ENCODE data around the gene NOTCH2NLA.
"Not testable (repeated sequence)": the region's sequence is repeated elsewhere in the genome, so short reads cannot be mapped to it uniquely, and the experiment has no call there.

NOTCH2NLA gene

GRCh38 chr1:146251523-146251922, 22.7 kb upstream of the NOTCH2NLA start:
- not testable (repeated sequence) for DNase-seq (ENCODE audit: low spot score in 2 of 2); H3K4me3 Mint-ChIP-seq; H3K27ac Mint-ChIP-seq; H3K9me3 Mint-ChIP-seq; H3K27me3 Mint-ChIP-seq; ATAC-seq (ENCODE audit: low read depth); H3K4me1 Mint-ChIP-seq; H3K36me3 Mint-ChIP-seq

- not testable (repeated sequence) for H3K9me3 Mint-ChIP-seq; H3K36me3 Mint-ChIP-seq; DNase-seq (ENCODE audit: low spot score in 2 of 2); H3K27ac Mint-ChIP-seq; H3K4me3 Mint-ChIP-seq; H3K4me1 Mint-ChIP-seq; H3K27me3 Mint-ChIP-seq
- ATAC-seq (ENCODE audit: low read depth): peak; percentile 44
These were observed 19.8 kb upstream of the NOTCH2NLA start for GRCh38 chr1:146248643-146249042.

- DNase-seq (ENCODE audit: low spot score in 2 of 2); ATAC-seq (ENCODE audit: low read depth); H3K36me3 Mint-ChIP-seq: not testable (repeated sequence)
These were observed 7.8 kb upstream of the NOTCH2NLA start for GRCh38 chr1:146236626-146237025.

GRCh38 chr1:146236026-146236601, 7.3 kb upstream of the NOTCH2NLA start:
- DNase-seq (ENCODE audit: low spot score in 2 of 2); H3K4me3 Mint-ChIP-seq; H3K27ac Mint-ChIP-seq; ATAC-seq (ENCODE audit: low read depth); H3K4me1 Mint-ChIP-seq; H3K27me3 Mint-ChIP-seq; H3K36me3 Mint-ChIP-seq; H3K9me3 Mint-ChIP-seq: not testable (repeated sequence)

More at GRCh38 chr1:146236626-146237025, 7.8 kb upstream of the NOTCH2NLA start:
- H3K9me3 Mint-ChIP-seq, H3K27ac Mint-ChIP-seq, H3K27me3 Mint-ChIP-seq, H3K4me3 Mint-ChIP-seq, H3K4me1 Mint-ChIP-seq: not testable (repeated sequence)

- peak; percentile 76 for ATAC-seq (ENCODE audit: low read depth)
- not testable (repeated sequence) for H3K4me1 Mint-ChIP-seq, H3K27ac Mint-ChIP-seq, H3K36me3 Mint-ChIP-seq, H3K27me3 Mint-ChIP-seq, H3K9me3 Mint-ChIP-seq
- DNase-seq (ENCODE audit: low spot score in 2 of 2): peak in 1 of 2 donors; percentile 37
- peak overlapping the region; percentile 76 for H3K4me3 Mint-ChIP-seq
These were observed 608 bp downstream of the NOTCH2NLA start for GRCh38 chr1:146228144-146228682.

- not testable (repeated sequence) for H3K27ac Mint-ChIP-seq; ATAC-seq (ENCODE audit: low read depth); H3K36me3 Mint-ChIP-seq; DNase-seq (ENCODE audit: low spot score in 2 of 2); H3K4me1 Mint-ChIP-seq; H3K9me3 Mint-ChIP-seq; H3K27me3 Mint-ChIP-seq; H3K4me3 Mint-ChIP-seq
These were observed 54.3 kb downstream of the NOTCH2NLA start for GRCh38 chr1:146174531-146174930.

GRCh38 chr1:146167740-146168139, 61.1 kb downstream of the NOTCH2NLA start:
- H3K9me3 Mint-ChIP-seq; H3K4me1 Mint-ChIP-seq; DNase-seq (ENCODE audit: low spot score in 2 of 2); ATAC-seq (ENCODE audit: low read depth); H3K4me3 Mint-ChIP-seq; H3K27me3 Mint-ChIP-seq; H3K36me3 Mint-ChIP-seq; H3K27ac Mint-ChIP-seq: not testable (repeated sequence)

- not testable (repeated sequence) for DNase-seq (ENCODE audit: low spot score in 2 of 2); ATAC-seq (ENCODE audit: low read depth); H3K27me3 Mint-ChIP-seq; H3K36me3 Mint-ChIP-seq; H3K27ac Mint-ChIP-seq; H3K9me3 Mint-ChIP-seq; H3K4me3 Mint-ChIP-seq; H3K4me1 Mint-ChIP-seq
These were observed 61.5 kb downstream of the NOTCH2NLA start for GRCh38 chr1:146167273-146167672.

- DNase-seq (ENCODE audit: low spot score in 2 of 2); H3K9me3 Mint-ChIP-seq; H3K4me3 Mint-ChIP-seq; H3K4me1 Mint-ChIP-seq; H3K36me3 Mint-ChIP-seq; ATAC-seq (ENCODE audit: low read depth); H3K27ac Mint-ChIP-seq; H3K27me3 Mint-ChIP-seq: not testable (repeated sequence)
These were observed 84.4 kb downstream of the NOTCH2NLA start, which contains the start of gene NBPF10 for GRCh38 chr1:146144465-146144864. NBPF10 (minus strand) TSS chr1:146144804; CDS start chr1:146144769, 35 bp downstream.
